Measurements from ENCODE around the gene CSMD2.

CSMD2 gene

DNA sequence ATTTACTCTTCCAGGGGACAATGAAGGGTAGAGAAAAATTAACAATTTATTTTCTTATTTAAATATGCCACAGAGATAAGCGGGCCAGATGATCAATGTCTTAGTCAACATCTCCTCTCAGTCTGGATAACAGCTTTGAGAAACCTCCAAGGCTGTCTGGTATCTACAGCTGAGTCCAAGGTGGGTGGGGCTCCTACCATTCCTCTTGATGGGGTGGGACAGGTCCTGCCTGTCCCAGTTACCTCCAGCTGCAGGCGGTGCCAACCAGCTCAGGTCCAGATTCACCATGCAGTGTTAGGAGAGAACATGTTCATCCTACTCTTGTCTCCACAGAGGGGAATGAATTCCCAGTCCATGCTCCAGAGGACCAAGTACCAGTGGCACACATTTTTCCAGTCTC is 21.1 kb downstream of the CSMD2 start:
- peaks cover 34 to 37% of the 10 kb centered on the region in 2 donors for H3K27me3 Mint-ChIP-seq
- no peaks in the 10 kb centered on the region for H3K9me3 Mint-ChIP-seq
- H3K4me3 Mint-ChIP-seq = no peak overlapping the region
- no peak for ATAC-seq (replicated peaks)
- no peaks in the 10 kb centered on the region for H3K36me3 Mint-ChIP-seq (ENCODE audit: insufficient read depth)
- no peak for DNase-seq
- no peak overlapping the region for H3K27ac Mint-ChIP-seq
- H3K4me1 Mint-ChIP-seq (ENCODE audit: low read depth in 2 of 2) = no peaks in the 10 kb centered on the region

DNA sequence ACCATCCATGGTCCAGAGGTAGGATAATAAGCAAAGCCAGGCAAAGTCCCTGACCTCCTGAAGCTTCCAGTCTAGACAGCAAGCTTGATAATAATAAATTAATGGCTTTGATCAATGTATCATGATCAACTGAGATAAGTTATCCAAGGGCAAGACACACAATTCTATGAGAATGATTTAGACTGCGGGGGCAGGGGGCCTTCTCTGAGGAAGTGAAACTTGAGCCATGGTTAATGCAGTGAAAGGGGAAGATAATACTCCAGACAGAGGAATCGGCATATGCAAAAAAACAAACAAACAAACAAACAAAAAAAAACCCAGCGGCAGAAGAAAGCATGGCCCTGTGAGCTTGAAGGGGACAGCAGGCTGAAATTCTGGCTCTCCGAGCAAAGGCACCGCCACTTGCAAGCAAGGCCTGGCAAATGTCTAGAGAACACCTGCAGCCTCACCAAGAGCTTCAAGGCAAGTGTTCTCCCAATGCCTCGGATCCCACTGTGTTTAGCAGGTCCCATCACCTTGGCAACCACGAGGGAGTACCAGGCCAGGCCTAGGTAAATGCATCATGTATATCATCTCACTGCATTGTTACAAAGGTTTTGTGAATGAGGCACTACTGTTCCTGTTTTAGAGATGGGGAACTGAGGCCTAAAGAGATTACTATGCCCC is 24.9 kb downstream of the CSMD2 start:
- no peak overlapping the region for H3K27ac Mint-ChIP-seq

DNA sequence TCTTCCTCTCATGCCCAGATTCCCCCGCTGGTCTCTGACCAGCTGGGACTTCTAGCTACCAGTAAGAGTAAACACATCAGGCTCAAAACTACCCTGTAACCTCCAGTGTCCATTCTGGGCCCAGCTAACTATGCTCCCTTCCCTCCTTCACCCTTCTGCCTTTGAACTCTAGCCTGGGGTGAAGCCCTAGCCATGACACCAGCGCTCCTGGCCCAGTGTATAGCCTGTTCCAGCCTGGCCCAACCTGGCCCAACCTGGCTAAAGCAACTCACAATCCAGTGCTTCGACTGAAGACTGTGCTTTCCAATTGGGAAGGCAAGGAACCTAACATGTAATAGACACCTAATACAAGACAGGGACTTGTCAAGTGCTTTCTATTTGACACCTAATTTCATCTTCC is 27.6 kb downstream of the CSMD2 start:
- H3K36me3 Mint-ChIP-seq (ENCODE audit: insufficient read depth) = no peaks in the 10 kb centered on the region
- no peak overlapping the region for H3K4me3 Mint-ChIP-seq
- H3K27ac Mint-ChIP-seq = no peak overlapping the region
- no peaks in the 10 kb centered on the region for H3K9me3 Mint-ChIP-seq
- ATAC-seq (replicated peaks) (no peak), DNase-seq (no peak)
- H3K27me3 Mint-ChIP-seq = peaks cover 16 to 18% of the 10 kb centered on the region in 2 donors
- no peaks in the 10 kb centered on the region for H3K4me1 Mint-ChIP-seq (ENCODE audit: low read depth in 2 of 2)

More for the DNA sequence above, 24.9 kb downstream of the CSMD2 start:
- H3K9me3 Mint-ChIP-seq = no peaks in the 10 kb centered on the region
- no peaks in the 10 kb centered on the region for H3K4me1 Mint-ChIP-seq (ENCODE audit: low read depth in 2 of 2)
- H3K4me3 Mint-ChIP-seq = no peak overlapping the region
- no peaks in the 10 kb centered on the region for H3K36me3 Mint-ChIP-seq (ENCODE audit: insufficient read depth)
- ATAC-seq (replicated peaks) (no peak), DNase-seq (no peak)
- peaks cover 20 to 27% of the 10 kb centered on the region in 2 donors for H3K27me3 Mint-ChIP-seq

DNA sequence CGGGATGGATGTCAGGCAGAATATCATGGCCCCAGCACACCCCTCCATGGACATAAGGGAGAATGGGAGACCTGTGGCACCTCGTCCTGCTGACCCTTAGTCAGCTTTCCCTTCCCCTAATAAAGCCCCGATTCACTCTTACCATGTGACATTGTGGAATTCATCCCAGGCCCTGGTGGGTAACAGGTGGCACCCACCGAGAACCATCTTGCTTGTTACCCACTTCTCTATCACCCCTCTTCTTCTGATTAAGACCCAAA is 32.9 kb downstream of the CSMD2 start:
- Mint-ChIP-seq H3K4me3 (no peak overlapping the region), H3K9me3 (no peaks in the 10 kb centered on the region), H3K27me3 (peaks cover 16 to 38% of the 10 kb centered on the region in 2 donors), H3K36me3 (ENCODE audit: insufficient read depth) (no peaks in the 10 kb centered on the region), H3K4me1 (ENCODE audit: low read depth in 2 of 2) (no peaks in the 10 kb centered on the region), H3K27ac (no peak overlapping the region)
- ATAC-seq (replicated peaks) = no peak
- DNase-seq = no peak

DNA sequence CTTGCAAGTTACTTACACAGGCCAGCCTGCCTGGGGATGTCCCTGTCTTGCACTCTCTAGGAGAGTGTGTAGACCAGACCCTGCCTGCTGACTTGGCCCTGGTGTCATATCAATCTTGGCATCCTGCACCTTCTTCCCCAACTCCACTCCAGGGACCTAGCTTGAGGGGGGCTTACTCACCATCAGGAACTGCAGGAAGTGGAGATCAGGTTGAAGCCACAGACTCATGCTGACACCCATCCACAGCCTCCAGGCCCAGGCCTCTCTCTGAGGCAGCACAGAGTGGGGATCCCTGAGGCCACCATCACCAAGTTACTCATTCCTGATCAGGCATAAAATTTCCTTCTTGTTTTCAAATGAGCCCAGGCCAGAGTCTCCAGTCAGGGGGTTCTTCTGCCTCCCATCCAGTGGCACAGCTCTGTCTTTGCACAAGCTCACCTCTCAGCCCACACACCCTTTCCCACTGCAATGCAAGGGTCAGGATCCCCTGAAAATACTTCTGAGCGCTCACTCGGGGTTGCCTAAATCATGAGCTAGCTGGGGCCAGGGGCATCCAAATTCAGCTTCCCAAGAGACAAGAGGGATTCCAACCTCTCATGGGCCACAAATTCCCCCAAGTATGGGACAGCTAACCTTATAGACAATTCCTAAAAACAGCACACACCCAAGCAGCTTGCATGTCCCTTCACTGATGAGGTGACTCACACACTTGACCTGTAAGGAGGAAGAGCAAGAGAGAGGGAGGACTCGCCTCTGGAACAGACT is 33.5 kb downstream of the CSMD2 start:
- Mint-ChIP-seq H3K27ac (no peak overlapping the region), H3K4me1 (ENCODE audit: low read depth in 2 of 2) (no peaks in the 10 kb centered on the region), H3K36me3 (ENCODE audit: insufficient read depth) (no peaks in the 10 kb centered on the region), H3K27me3 (peaks cover 16 to 43% of the 10 kb centered on the region in 2 donors), H3K9me3 (no peaks in the 10 kb centered on the region), H3K4me3 (no peak overlapping the region)
- DNase-seq (no peak), ATAC-seq (replicated peaks) (no peak)

DNA sequence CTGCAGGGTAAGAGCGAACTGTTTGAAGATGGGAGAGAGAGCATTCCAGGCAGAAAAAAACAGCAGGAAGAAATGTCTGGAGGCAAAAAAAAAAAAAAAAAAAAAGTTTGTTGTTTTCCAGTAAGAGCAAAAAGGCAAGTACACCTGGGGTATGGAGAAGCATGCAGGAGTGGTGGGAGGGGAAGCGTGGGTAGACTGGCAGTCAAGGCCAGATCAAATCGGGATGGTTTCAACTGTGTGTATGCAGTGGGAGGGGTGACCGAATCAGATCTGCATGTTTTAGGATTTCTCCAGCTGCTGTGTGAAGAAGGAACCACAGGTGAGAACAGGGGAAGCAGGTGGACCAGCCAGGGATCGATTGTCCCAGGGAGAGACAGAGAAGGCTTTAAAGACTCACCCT is 34.7 kb downstream of the CSMD2 start:
- no peak overlapping the region for H3K27ac Mint-ChIP-seq
- no peak for DNase-seq
- H3K27me3 Mint-ChIP-seq = peaks cover 22 to 53% of the 10 kb centered on the region in 2 donors

DNA sequence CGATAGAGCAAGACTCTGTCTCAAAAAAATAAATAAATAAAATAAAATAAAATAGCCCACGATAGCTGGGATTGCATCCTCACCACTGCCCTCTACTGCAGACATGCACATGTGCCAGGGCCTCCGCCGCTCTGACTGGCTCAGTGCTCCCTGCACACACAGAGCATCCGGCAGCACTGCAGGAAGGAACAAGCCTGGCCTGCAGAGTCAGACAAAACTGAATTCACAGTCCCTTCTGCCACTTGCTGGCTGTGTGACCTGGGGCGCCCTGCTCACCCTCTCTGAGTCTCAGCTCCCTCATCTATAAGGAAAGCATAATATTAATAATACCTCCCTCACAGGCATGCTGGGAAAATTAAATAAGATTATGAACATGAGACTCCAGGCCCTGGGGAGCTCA is 35.4 kb downstream of the CSMD2 start:
- Mint-ChIP-seq H3K4me3 (no peak overlapping the region), H3K36me3 (ENCODE audit: insufficient read depth) (no peaks in the 10 kb centered on the region), H3K27me3 (peaks cover 28 to 60% of the 10 kb centered on the region in 2 donors), H3K9me3 (no peaks in the 10 kb centered on the region), H3K27ac (no peak overlapping the region), H3K4me1 (ENCODE audit: low read depth in 2 of 2) (no peaks in the 10 kb centered on the region)
- no peak for DNase-seq
- no peak for ATAC-seq (replicated peaks)

More for the DNA sequence above, 34.7 kb downstream of the CSMD2 start:
- no peaks in the 10 kb centered on the region for H3K4me1 Mint-ChIP-seq (ENCODE audit: low read depth in 2 of 2)
- H3K4me3 Mint-ChIP-seq = no peak overlapping the region
- ATAC-seq (replicated peaks) = no peak
- no peaks in the 10 kb centered on the region for H3K36me3 Mint-ChIP-seq (ENCODE audit: insufficient read depth)
- H3K9me3 Mint-ChIP-seq = no peaks in the 10 kb centered on the region

DNA sequence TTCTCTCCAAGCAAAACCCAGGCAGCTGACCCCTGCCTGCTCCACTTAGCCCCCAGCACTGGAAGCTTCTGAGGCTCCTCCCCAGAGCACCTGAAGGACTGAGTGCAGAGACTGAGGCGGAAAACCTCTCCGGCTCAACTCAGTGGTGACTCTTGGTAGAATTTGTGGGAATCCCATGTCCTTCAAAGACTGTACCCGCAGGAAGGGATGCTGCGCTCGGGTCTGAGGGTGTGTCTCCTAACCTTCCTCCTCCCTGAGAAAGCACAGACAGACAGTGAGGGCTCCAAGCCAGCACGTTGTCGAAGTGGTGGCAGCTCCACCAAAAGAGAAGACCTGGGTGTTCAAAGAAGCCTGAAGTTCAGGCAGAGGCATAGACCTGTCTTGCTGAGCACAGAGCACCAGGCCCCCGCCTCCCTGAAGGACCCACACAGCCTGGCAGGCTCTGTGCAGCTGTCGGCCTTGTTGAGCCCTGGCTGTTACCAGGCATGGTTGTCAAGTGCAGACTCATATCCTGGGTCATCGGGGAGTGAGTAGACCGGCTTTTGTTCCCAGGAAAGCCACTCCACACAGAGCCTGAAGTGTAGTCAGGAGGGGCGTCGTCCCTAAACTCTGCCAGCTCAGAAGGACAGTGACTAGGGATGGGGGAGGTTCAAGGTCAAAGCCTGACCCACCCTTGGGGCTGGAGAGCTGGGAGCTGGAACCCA is 36.7 kb downstream of the CSMD2 start:
- Mint-ChIP-seq H3K9me3 (no peaks in the 10 kb centered on the region), H3K36me3 (ENCODE audit: insufficient read depth) (no peaks in the 10 kb centered on the region), H3K4me3 (no peak overlapping the region), H3K27me3 (peaks cover 28 to 61% of the 10 kb centered on the region in 2 donors), H3K4me1 (ENCODE audit: low read depth in 2 of 2) (no peaks in the 10 kb centered on the region), H3K27ac (no peak overlapping the region)
- ATAC-seq (replicated peaks) (no peak), DNase-seq (no peak)

DNA sequence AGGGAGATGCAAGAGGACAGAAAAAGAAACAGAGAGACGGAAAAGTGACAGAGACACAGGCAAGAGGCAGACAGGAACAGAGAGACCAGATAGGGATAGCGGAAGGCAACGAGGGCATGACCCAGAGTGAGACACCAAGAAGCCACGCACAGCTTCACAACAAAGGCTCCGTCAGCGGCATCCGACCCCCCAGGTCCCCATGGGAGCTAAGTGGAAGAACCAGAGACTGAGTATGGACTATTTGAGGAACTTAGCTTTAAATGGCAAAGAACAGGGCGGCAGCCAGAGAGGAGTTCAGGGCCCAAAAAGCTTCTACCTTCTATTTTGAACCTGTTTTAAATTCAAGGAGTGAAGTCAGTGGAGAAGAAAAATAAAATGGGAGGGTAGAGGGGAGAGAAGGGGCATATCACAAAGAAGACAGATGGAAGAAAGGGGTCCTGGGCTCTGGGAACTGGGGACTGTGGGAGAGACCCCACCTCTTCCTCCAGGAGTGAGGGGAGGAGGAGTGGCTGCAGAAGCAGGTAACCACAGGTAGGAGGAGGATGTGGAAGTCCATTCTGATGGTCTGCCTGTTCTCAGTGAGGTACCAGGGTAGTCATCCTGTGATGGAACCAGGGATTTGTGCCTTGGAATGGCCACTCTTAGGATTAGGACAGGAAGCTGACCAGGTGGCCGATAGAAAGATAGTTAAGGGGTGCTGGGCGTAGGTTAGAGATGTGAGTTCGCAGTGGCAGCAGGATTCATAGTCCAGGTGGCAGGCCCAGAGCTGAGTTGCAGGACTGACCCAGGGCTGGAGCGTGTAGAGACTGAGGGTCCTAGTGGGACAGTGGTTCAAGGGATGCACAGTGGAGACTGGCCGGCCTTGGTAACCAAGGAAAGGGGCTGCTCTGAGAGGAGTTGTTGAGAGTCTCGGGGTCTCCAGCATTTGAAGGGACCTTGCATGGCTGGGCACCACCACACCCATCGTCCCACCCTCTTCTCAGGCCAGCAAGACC is 37.7 kb downstream of the CSMD2 start:
- ATAC-seq (replicated peaks) (no peak), DNase-seq (no peak)
- Mint-ChIP-seq H3K27ac (no peak overlapping the region), H3K4me3 (no peak overlapping the region), H3K4me1 (ENCODE audit: low read depth in 2 of 2) (no peaks in the 10 kb centered on the region), H3K27me3 (peaks cover 28 to 57% of the 10 kb centered on the region in 2 donors), H3K36me3 (ENCODE audit: insufficient read depth) (no peaks in the 10 kb centered on the region), H3K9me3 (no peaks in the 10 kb centered on the region)

DNA sequence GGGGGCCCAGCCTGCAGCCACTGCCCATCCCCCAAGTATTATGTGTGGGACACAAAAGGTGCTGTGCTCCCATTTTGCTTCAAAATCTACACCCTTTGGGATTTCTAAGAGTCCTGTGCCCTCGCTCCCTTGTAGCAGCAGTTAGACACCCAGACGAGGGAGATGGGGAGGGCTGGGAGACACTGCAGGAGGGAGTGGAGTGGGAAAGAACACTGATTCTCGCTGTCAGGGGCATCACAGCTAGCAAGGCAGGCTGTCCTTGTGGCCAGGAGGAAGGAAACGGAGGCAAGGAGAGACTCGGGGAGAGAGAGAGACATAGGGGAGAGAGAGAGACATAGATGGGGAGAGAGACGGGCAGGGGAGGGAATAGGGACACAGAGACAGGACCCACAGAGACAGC is 38.5 kb downstream of the CSMD2 start:
- Mint-ChIP-seq H3K9me3 (no peaks in the 10 kb centered on the region), H3K4me1 (ENCODE audit: low read depth in 2 of 2) (no peaks in the 10 kb centered on the region), H3K27ac (no peak overlapping the region), H3K4me3 (no peak overlapping the region), H3K27me3 (peaks cover 28 to 50% of the 10 kb centered on the region in 2 donors), H3K36me3 (ENCODE audit: insufficient read depth) (no peaks in the 10 kb centered on the region)
- ATAC-seq (replicated peaks) (no peak), DNase-seq (no peak)

DNA sequence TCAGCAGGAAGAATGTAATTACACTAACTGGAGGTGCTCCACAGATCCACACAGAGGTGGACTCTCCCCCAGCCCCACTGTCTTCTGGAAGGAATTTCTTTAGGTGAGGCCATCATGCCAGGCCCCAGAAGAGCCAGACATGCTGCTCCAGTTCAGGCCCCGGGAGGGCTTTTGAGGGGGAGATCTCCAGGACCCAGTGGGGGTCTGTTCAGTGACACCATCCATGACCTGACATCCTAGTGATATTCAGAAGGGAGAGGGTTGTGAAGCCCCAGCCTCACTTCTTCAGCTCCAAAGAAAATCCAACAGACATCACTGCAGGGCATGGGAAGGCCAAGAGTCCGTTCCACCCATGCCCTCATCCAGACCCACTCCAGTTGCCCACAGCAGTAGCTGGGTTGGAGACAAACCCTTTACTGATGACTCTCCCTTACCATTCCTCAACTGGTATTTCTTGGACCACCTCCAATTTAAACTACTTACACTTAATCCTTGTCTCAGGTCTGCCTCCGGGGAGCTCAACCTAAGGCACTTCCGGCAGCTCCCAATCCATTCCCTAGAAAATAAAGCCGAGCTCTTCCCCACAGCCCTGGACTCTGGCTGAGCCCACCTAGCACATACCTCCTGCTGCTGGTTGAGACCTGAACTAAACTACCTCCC is 39.2 kb downstream of the CSMD2 start:
- Mint-ChIP-seq H3K27ac (no peak overlapping the region), H3K4me3 (no peak overlapping the region), H3K9me3 (peaks cover 0 to 1% of the 10 kb centered on the region in 2 donors), H3K36me3 (ENCODE audit: insufficient read depth) (no peaks in the 10 kb centered on the region), H3K27me3 (peaks cover 28 to 44% of the 10 kb centered on the region in 2 donors), H3K4me1 (ENCODE audit: low read depth in 2 of 2) (no peaks in the 10 kb centered on the region)
- no peak for DNase-seq
- no peak for ATAC-seq (replicated peaks)

DNA sequence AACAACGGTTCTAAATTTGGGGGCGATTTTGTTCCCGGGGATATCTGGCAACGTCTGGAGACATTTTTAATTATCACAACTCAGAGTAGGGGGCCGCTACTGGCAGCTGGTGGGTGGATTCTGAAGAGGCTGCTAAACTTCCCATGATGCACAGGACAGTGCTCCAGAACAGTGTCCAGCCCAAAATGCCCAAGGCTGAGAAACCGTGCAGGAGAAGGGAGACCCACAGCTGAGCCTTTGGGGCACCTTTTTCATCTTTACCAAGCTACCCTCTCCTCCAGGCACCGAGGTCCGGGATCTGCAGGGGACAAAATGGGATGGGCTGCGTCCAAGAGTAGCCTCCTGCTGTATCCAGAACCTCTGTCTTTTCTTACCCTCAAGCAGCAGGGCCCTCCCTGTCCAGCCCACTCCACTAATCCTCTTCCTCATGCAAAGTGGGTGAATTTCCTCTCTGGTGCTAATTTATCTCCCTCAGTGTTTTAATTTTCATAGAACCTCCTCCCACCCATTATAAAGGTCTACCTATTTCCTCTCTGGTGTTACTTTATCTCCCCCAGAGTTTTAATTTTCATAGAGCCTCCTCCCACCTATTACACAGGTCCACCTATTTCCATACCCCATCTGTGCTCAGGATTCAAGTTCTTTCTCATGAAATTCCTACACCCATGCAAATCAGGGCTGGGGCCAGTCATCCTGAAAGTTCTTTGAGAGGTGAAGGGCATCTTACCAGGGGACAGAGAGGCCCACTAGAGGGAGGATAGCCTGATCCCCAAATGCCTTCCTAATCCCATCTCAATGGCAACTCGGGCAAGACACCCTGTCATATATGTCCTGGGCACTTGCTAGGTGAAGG is 42.7 kb downstream of the CSMD2 start:
- peaks cover 0 to 1% of the 10 kb centered on the region in 2 donors for H3K9me3 Mint-ChIP-seq
- no peaks in the 10 kb centered on the region for H3K36me3 Mint-ChIP-seq (ENCODE audit: insufficient read depth)
- H3K27ac Mint-ChIP-seq = no peak overlapping the region
- peaks cover 20 to 25% of the 10 kb centered on the region in 2 donors for H3K27me3 Mint-ChIP-seq
- DNase-seq (no peak), ATAC-seq (replicated peaks) (no peak)
- no peaks in the 10 kb centered on the region for H3K4me1 Mint-ChIP-seq (ENCODE audit: low read depth in 2 of 2)
- H3K4me3 Mint-ChIP-seq = no peak overlapping the region

Measured in effector memory CD8-positive, alpha-beta T cell (primary cell).